ENCODE measurements around the gene WDR37. TPM values are rescaled to one million over a fixed set of nuclear protein-coding genes. Genes with fewer than 3 reads are reported as not detected.

Gene WDR37
- total RNA-seq, 4 donors from 2014 or later = 1.3 to 21.7 (median 11.2) TPM

- TF ChIP-seq CTCF (IDR thresholded peaks at IDR 0.05) (no peak), POLR2A (IDR thresholded peaks at IDR 0.05) (no peak)
- Histone ChIP-seq H3K36me3 (no peaks in the 10 kb centered on the region), H3K9me3 (no peaks in the 10 kb centered on the region), H3K4me1 (no peaks in the 10 kb centered on the region), H3K4me3 (no peak overlapping the region), H3K27ac (no peak overlapping the region), H3K27me3 (no peaks in the 10 kb centered on the region)
- intact Hi-C loops (cut with DNase I; ENCODE audit: low total_unique reads) = no loop called here
- DNase-seq = no peak
Observed at GRCh38 chr10:1068380-1069361, 12.5 kb downstream of the WDR37 start.

DNA sequence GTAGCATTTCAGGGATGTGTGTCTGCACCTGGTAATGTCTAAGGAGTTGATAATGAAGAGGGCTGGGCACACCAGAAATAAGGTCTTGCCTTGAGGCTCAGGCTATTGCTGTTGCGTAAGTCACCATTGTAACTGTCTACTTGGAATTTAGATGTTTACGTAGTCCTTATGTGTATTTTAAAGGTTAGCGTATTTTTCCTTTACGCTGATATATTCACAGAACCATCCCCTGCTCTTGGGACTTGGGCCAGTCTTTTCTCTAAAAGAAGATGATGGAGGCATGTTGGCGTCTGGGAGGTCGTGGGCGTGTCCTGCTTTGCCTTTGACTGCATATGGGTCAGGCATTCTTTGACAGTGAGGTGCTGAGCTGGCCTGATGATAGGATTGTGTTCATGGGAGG, 14.7 kb downstream of the WDR37 start:
- Histone ChIP-seq H3K9me3 (no peaks in the 10 kb centered on the region), H3K36me3 (no peaks in the 10 kb centered on the region), H3K4me1 (no peaks in the 10 kb centered on the region), H3K4me3 (no peak overlapping the region), H3K27ac (no peak overlapping the region), H3K27me3 (no peaks in the 10 kb centered on the region)
- TF ChIP-seq CTCF (IDR thresholded peaks at IDR 0.05) (no peak), POLR2A (IDR thresholded peaks at IDR 0.05) (no peak)
- no peak for DNase-seq
- intact Hi-C loops (cut with DNase I; ENCODE audit: low total_unique reads) = no loop called here

GRCh38 chr10:1074052-1074747, 18.0 kb downstream of the WDR37 start:
- no peaks in the 10 kb centered on the region for H3K9me3 ChIP-seq
- no peak for DNase-seq
- TF ChIP-seq CTCF (IDR thresholded peaks at IDR 0.05) (no peak), POLR2A (IDR thresholded peaks at IDR 0.05) (no peak)
- H3K27ac ChIP-seq = no peak overlapping the region
- no peaks in the 10 kb centered on the region for H3K4me1 ChIP-seq
- intact Hi-C loops (cut with DNase I; ENCODE audit: low total_unique reads) = no loop called here
- H3K4me3 ChIP-seq = no peak overlapping the region
- H3K36me3 ChIP-seq = no peaks in the 10 kb centered on the region
- no peaks in the 10 kb centered on the region for H3K27me3 ChIP-seq

DNA sequence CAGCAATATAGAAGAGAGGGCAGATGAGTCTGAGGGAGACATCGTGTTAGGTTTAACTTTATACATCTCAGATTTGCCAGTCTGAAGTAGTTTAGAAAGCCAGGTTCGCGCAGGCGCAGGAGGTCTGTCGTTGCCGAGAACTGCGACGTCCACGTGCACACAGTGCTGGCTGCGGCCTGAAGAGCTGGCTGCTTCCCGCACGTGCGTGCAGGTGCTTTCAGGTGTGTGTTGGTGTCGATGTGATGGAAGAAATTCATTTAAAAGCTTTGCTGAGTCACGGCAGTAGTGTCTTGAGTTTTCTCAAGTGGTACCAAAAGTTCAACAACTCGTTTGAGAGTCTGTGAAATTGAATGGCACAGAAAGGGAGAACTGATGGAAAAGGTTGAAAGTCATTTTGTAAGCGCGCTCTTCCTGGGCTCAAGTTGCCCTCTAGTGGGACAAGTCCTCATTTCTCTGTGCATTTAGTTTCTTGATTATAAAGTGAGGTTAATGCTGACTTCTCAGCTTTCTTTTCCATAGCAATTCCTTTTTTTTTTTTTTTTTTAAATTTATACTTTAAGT, 18.6 kb downstream of the WDR37 start:
- Histone ChIP-seq H3K9me3 (no peaks in the 10 kb centered on the region), H3K27ac (no peak overlapping the region), H3K27me3 (no peaks in the 10 kb centered on the region), H3K4me1 (no peaks in the 10 kb centered on the region), H3K4me3 (no peak overlapping the region), H3K36me3 (no peaks in the 10 kb centered on the region)
- intact Hi-C loops (cut with DNase I; ENCODE audit: low total_unique reads) = no loop called here
- no peak for DNase-seq
- no peak for TF ChIP-seq POLR2A (IDR thresholded peaks at IDR 0.05)

DNA sequence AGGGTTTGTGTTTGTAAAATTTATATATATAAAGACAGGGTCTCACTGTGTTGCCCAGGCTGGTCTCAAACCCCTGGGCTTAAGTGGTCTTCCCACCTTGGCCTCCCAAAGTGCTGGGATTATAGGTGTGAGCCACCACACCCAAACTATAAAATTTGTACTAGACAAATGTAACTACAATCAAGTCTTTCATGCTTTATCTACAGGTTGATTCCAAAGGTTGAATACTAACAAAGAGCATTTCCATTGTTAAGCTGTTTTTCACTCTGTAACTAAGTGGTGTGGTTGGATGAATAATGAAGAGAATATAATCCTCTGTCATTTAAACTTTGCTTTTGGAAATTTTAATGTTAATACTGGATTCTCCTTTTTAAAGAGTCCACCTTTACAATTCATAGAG, 22.5 kb downstream of the WDR37 start:
- Histone ChIP-seq H3K36me3 (no peaks in the 10 kb centered on the region), H3K27me3 (no peaks in the 10 kb centered on the region), H3K4me3 (no peak overlapping the region), H3K4me1 (no peaks in the 10 kb centered on the region), H3K9me3 (no peaks in the 10 kb centered on the region), H3K27ac (no peak overlapping the region)
- DNase-seq = no peak
- intact Hi-C loops (cut with DNase I; ENCODE audit: low total_unique reads) = no loop called here
- no peak for TF ChIP-seq POLR2A (IDR thresholded peaks at IDR 0.05)
- TF ChIP-seq CTCF (IDR thresholded peaks at IDR 0.05) = no peak

Measured in uterus (tissue), 4 donors.